Activated CD4-positive, alpha-beta T cell treated with anti-CD3 and anti-CD28 coated beads, Interleukin-2, amount 10 ng/mL, durations not matched to agents 24 days and 14 days (primary cell): ENCODE results near the gene LCOR. TPM values are rescaled to one million over a fixed set of nuclear protein-coding genes. Genes with fewer than 3 reads are reported as not detected.
"Not testable (repeated sequence)": the region's sequence is repeated elsewhere in the genome, so short reads cannot be mapped to it uniquely, and the experiment has no call there.

Experiments
- DNase-seq: peaks from one replicate; pipeline ENCODE4 v3.0.0; 2022
- H3K27ac Mint-ChIP-seq: one replicate; pipeline ENCODE4 v1.8.0; 2022; ENCODE audit warnings: mild to moderate bottlenecking, mixed read lengths
- H3K27me3 Mint-ChIP-seq: one replicate; pipeline ENCODE4 v1.8.0; 2022; ENCODE audit warnings: mixed read lengths
- H3K36me3 Mint-ChIP-seq: one replicate; pipeline ENCODE4 v1.8.0; 2022; ENCODE audit warnings: low read depth, mild to moderate bottlenecking, mixed read lengths
- H3K4me1 Mint-ChIP-seq: one replicate; pipeline ENCODE4 v1.8.0; 2021; ENCODE audit warnings: mixed read lengths
- H3K4me3 Mint-ChIP-seq: one replicate; pipeline ENCODE4 v1.8.0; 2022; ENCODE audit warnings: mild to moderate bottlenecking, moderate library complexity, mixed read lengths
- H3K9me3 Mint-ChIP-seq: one replicate; pipeline ENCODE4 v1.8.0; 2021; ENCODE audit warnings: mixed read lengths
- intact Hi-C: fragments of 100-400 bp; cut with micrococcal nuclease; formaldehyde crosslinking; loops from one replicate; pipeline ENCODE4 v1.15.1; 2023
- total RNA-seq: library from RNA; stranded (reverse); gene quantifications from 2 replicates; pipeline ENCODE4 v1.2.3, GENCODE V29; 2022

The LCOR gene
- total RNA-seq, result 20.5 and 22.6 TPM in 2 replicates

DNA sequence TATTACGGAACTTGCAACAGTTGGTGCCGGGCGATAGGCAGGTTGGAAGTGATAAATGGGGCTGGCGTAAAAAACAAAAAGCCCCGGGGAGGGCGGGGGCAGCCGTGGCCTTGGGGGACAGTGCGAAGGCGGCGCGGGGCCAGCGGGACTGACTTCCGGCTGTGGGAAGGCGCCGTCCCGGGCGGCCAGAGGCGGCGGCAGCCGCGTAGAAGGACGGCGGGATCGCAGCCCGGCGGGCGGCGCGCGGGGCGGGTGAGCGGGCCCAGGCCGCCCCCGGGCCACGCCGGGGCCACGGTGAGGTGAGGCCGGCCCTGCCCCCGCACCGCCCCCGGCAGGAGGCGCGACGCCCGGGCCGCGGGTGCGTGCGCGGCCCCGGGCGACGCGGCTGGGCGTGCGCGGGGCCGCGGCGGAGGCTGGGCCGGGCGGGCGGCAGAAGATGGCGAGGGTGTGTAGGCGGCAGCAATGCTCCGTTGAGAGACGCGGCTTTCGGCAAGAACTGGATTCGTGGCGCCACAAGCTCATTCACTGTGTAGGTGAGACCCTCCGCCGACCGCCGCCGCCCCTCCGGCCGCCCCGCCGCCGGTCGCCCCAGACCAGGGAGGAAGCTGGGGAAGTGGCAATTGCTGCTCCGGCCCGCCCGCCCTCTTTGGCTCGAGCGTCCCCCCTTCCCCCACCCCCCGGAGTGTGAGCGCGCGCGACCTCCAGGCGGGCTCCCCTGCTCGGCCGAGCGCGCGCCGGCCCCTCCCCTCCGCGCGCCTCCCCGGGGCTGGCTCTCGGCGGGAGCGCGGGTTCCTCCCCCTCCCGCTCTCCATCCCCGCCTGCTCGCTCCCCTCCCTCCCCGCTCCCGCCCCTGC is at the start of gene LCOR:
TSS of gene LCOR (plus strand) at position 432 of the 854 bp plus-strand sequence. CDS start 116,760 bp downstream, outside the sequence.
- DNase-seq, result peak; percentile 93
- peaks cover 36% of the 10 kb centered on the region for H3K4me1 Mint-ChIP-seq
- H3K36me3 Mint-ChIP-seq, result peaks cover 14% of the 10 kb centered on the region
- intact Hi-C loops, result loop anchor here (2.0 to 10.0 kb wide), 8 partner anchors 111 to 663 kb away; partner anchors contain the start of genes ARHGAP19, MMS19, PGAM1 and PIK3AP1
- peaks cover 3% of the 10 kb centered on the region for H3K27me3 Mint-ChIP-seq
- H3K9me3 Mint-ChIP-seq, result no peaks in the 10 kb centered on the region
- peak within 1 kb of the TSS; percentile 93 for H3K4me3 Mint-ChIP-seq
- H3K27ac Mint-ChIP-seq, result peak within 1 kb of the TSS; percentile 95

DNA sequence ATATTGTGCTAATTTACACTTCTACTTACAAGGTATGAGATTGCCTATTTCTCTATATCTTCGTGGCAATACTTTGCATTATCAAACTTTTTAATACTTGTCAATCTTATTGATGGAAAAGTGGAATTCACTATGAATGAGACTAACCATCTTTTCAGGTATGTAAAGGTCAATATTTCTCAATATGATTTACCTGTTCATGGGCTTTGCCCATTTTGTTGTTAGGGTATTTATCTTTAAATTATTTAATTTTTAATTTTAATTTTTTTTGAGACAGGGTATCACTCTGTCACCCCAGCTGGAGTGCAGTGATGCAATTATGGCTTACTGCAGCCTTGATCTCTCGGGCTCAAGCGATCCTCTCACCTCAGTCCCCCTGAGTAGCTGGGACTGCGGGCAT is 47.8 kb upstream of the LCOR start:
- peaks cover 7% of the 10 kb centered on the region for H3K27me3 Mint-ChIP-seq
- H3K4me1 Mint-ChIP-seq, result peaks cover 2% of the 10 kb centered on the region
- DNase-seq, result no peak
- intact Hi-C loops, result no loop called here
- no peak overlapping the region for H3K27ac Mint-ChIP-seq
- no peaks in the 10 kb centered on the region for H3K9me3 Mint-ChIP-seq
- H3K4me3 Mint-ChIP-seq, result no peak overlapping the region
- no peaks in the 10 kb centered on the region for H3K36me3 Mint-ChIP-seq

DNA sequence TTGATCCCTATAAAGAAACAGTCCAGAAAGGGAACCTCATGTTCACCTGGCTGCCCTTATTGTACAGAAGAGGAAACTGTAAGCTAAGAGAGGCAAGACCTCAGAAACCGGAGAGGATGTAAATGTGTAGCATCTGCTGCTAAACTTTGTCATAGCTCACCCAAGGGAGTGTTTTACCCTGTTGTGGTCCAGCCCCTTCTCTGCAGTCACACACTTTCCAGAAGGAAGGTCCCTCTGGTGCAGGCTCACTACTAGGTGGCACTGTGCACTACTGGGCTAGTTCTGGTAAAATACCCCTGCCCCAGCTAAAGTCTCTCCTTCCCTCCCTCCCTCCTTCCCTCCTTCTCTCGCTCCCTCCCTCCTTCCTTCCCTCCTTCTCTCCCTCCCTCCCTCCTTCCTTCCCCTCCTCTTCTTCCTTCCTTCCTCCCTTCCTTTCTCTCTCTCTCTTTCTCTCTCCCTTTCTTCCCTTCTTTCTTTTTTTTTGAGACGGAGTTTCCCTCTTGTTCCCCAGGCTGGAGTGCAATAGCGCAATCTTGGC is 42.5 kb upstream of the LCOR start:
- no peaks in the 10 kb centered on the region for H3K36me3 Mint-ChIP-seq
- peaks cover 18% of the 10 kb centered on the region for H3K27me3 Mint-ChIP-seq
- H3K4me3 Mint-ChIP-seq, result no peak overlapping the region
- H3K27ac Mint-ChIP-seq, result no peak overlapping the region
- no peaks in the 10 kb centered on the region for H3K9me3 Mint-ChIP-seq
- DNase-seq, result peak; percentile 87
- intact Hi-C loops, result loop anchor here (1.0 kb wide), 1 partner anchor 41 kb away; no protein-coding TSS in a partner anchor
- no peaks in the 10 kb centered on the region for H3K4me1 Mint-ChIP-seq

DNA sequence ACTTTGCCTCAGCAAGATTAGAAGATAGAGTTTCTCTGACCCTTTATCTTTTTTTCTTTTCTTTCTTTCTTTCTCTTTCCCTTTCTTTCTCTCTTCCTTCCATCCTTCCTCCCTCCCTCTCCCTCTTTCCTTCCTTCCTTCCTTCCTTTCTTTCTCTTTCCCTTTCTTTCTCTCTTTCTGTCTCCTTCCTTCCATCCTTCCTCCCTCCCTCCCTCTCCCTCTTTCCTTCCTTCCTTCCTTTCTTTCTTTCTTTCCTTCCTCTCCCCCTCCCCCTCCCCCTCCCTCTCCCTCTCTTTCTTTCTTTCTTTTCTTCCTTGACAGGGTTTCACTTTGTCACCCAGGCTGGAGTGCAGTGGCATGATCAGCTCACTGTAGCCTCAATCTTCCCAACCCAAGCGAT is 40.2 kb upstream of the LCOR start:
- intact Hi-C loops, result no loop called here
- H3K27ac Mint-ChIP-seq, result no peak overlapping the region

DNA sequence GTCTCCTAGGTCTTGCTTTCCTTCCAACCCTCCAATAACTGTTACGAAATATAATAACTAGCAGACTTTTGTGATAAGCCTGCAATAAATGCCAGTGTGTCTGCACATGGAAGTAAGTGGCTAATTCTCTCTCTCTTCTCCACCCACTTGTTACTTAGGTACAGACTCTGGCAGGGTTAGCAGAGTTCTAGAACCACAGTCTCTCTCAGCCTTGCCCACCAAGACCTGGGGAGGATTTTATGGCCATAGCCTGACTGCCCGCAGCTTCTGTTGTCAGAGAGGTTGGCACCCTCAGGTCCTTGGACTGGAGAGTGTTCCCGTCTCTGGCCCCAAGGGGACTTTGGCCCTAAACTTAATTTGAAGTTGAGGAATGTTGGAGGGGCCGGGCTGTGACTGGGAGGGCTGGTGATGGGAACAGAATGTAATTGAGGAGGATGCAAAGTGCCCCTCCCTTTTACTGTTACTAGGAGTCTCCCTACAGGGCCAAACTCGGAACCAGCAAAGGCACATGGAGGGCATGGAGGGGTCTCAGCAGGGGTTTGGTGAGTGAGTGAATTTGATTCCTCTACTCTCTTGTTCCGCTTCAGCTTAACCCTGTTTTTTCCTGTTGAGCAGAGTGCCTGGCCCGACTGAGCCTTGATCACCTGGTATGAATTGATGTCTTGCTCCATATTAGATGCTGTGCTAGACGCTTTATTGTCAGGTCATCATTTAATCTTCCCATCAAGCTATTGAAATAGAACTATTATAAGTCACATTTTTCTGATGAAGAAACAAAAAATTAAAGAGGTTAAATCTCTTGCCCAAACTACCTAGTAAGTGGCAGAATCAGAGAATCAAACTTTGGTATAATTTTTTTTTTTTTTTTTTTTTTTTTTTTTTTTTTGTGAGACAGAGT is 37.0 kb upstream of the LCOR start:
- H3K4me3 Mint-ChIP-seq, result no peak overlapping the region

More for the DNA sequence above, 40.2 kb upstream of the LCOR start:
- peaks cover 18% of the 10 kb centered on the region for H3K27me3 Mint-ChIP-seq
- H3K36me3 Mint-ChIP-seq, result no peaks in the 10 kb centered on the region
- DNase-seq, result no peak
- no peaks in the 10 kb centered on the region for H3K4me1 Mint-ChIP-seq
- H3K9me3 Mint-ChIP-seq, result no peaks in the 10 kb centered on the region
- H3K4me3 Mint-ChIP-seq, result no peak overlapping the region

DNA sequence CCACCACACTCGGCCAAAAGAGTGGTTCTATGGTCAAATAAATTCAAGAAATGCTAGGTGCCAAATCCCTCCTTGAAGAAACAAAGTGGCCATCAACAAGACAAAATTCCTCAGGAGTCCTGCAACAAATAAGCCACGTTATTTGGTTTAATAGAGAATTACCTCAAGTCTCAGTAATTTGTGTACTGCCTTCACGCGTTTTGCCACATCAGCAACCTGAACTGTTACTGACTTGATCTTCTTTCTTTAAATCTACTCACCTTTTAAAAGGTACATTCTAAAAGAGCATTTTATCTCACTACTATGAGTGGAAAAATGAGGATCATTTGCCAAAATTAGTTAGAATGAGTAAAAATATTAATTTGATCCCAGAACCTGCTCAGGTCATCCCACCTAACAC is 34.6 kb upstream of the LCOR start:
- Mint-ChIP-seq H3K9me3 (no peaks in the 10 kb centered on the region), H3K4me3 (no peak overlapping the region), H3K27ac (no peak overlapping the region), H3K27me3 (peaks cover 15% of the 10 kb centered on the region), H3K4me1 (no peaks in the 10 kb centered on the region), H3K36me3 (no peaks in the 10 kb centered on the region)
- no peak for DNase-seq
- intact Hi-C loops, result no loop called here

More for the DNA sequence above, 37.0 kb upstream of the LCOR start:
- intact Hi-C loops, result no loop called here
- Mint-ChIP-seq H3K27me3 (peaks cover 14% of the 10 kb centered on the region), H3K9me3 (no peaks in the 10 kb centered on the region), H3K4me1 (no peaks in the 10 kb centered on the region), H3K27ac (no peak overlapping the region), H3K36me3 (no peaks in the 10 kb centered on the region)
- DNase-seq, result no peak

- no peak for DNase-seq
- no peak overlapping the region for H3K4me3 Mint-ChIP-seq
- peaks cover 19% of the 10 kb centered on the region for H3K27me3 Mint-ChIP-seq
- H3K9me3 Mint-ChIP-seq, result no peaks in the 10 kb centered on the region
- intact Hi-C loops, result no loop called here
- H3K27ac Mint-ChIP-seq, result no peak overlapping the region
- H3K4me1 Mint-ChIP-seq, result peaks cover 3% of the 10 kb centered on the region
- no peaks in the 10 kb centered on the region for H3K36me3 Mint-ChIP-seq
These were observed 28.8 kb upstream of the LCOR start for GRCh38 chr10:96803288-96803664.

- Mint-ChIP-seq H3K4me3 (no peak overlapping the region), H3K9me3 (no peaks in the 10 kb centered on the region), H3K27ac (no peak overlapping the region), H3K4me1 (no peaks in the 10 kb centered on the region), H3K27me3 (peaks cover 15% of the 10 kb centered on the region), H3K36me3 (no peaks in the 10 kb centered on the region)
- DNase-seq, result no peak
- intact Hi-C loops, result no loop called here
These were observed 17.8 kb upstream of the LCOR start for GRCh38 chr10:96814264-96814663.

GRCh38 chr10:96818971-96819370 is 13.1 kb upstream of the LCOR start:
- H3K9me3 Mint-ChIP-seq, H3K4me3 Mint-ChIP-seq, intact Hi-C loops, H3K36me3 Mint-ChIP-seq, H3K27me3 Mint-ChIP-seq, H3K4me1 Mint-ChIP-seq, H3K27ac Mint-ChIP-seq, DNase-seq: not testable (repeated sequence)

DNA sequence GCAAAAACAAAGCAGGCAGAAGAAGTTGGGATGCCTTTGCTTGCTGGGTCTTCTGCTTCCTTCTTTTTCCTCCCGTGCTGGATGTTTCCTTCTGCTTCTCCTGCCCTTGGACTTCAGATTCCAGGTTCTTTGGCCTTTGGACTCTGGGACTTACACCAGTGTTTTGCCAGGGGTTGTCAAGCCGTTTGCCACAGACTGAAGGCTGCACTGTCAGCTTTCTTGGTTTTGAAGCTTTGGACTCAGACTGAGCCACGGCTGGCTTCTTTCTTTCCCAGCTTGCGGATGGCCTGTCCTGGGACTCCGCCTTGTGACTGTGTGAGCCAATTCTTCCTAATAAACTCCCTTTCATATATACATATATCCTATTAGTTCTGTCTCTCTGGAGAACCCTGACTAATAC is 11.3 kb upstream of the LCOR start:
- Mint-ChIP-seq H3K36me3 (no peaks in the 10 kb centered on the region), H3K9me3 (no peaks in the 10 kb centered on the region), H3K27ac (no peak overlapping the region), H3K4me3 (no peak overlapping the region), H3K4me1 (no peaks in the 10 kb centered on the region), H3K27me3 (peaks cover 5% of the 10 kb centered on the region)
- intact Hi-C loops, result no loop called here
- DNase-seq, result no peak

DNA sequence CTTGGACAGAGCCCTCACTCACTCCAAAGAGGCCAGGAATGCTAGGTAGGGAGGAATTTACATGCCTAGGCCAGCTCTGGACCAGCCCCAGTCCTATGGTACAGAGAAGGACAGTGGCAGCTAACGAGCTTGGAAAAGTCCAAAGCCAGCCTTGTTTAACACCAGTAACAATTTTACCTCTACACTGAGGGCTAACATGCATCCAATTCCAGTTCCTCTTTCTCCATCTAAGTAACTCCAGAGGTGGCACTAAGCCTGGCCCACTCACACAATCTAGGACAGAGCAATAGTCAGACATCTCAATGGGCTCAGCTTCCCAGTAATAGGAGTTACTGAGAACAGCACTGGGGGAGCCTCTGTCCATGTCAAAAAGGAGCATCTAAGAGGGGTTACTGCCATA is 5.7 kb upstream of the LCOR start:
- H3K27me3 Mint-ChIP-seq, result peaks cover 6% of the 10 kb centered on the region
- intact Hi-C loops, result no loop called here
- peaks cover 10% of the 10 kb centered on the region for H3K4me1 Mint-ChIP-seq
- no peaks in the 10 kb centered on the region for H3K36me3 Mint-ChIP-seq
- H3K9me3 Mint-ChIP-seq, result no peaks in the 10 kb centered on the region
- no peak for DNase-seq
- H3K27ac Mint-ChIP-seq, result no peak overlapping the region
- no peak overlapping the region for H3K4me3 Mint-ChIP-seq

- intact Hi-C loops, result no loop called here
- peaks cover 16% of the 10 kb centered on the region for H3K4me1 Mint-ChIP-seq
- no peak overlapping the region for H3K27ac Mint-ChIP-seq
- H3K9me3 Mint-ChIP-seq, result no peaks in the 10 kb centered on the region
- H3K4me3 Mint-ChIP-seq, result no peak overlapping the region
- H3K36me3 Mint-ChIP-seq, result peaks cover 5% of the 10 kb centered on the region
- no peak for DNase-seq
- H3K27me3 Mint-ChIP-seq, result peaks cover 3% of the 10 kb centered on the region
These were observed 3.5 kb upstream of the LCOR start for GRCh38 chr10:96828609-96829008.

DNA sequence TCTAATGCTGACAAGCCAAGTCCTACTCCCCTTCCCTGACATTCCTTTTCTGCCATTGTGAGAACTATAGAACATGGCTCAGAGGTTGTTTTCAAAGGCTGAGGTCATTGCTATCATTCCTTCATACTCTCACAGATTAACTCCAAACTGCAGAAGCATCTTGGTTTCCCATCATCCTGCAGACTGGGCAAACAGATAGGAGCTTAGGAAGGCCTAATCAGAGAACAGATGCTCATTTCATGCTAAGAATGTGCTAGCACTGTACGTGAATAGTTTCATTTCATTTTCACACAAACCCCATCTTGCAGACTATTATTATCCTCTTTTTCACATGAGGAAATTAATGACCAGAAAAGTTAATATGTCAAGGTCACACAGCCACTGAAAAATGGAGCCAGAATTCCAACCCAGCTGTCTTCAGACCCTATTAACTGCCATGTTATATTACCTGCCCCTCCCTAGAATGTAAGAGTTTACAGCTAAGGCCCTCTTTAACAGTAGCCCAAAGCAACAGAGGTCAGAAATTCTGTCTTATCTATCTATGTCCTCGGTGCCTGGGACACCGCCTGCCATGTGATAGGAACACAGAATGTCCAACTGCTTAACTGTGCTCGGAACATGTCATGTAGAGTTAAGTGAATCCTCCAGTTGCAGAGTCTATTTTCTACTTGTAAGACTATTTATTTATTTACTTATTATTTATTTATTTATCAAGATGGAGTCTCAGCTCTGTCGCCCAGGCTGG is 2.9 kb upstream of the LCOR start:
- peaks cover 3% of the 10 kb centered on the region for H3K27me3 Mint-ChIP-seq
- DNase-seq, result no peak
- H3K9me3 Mint-ChIP-seq, result no peaks in the 10 kb centered on the region
- intact Hi-C loops, result no loop called here
- H3K4me1 Mint-ChIP-seq, result peaks cover 22% of the 10 kb centered on the region
- H3K4me3 Mint-ChIP-seq, result no peak overlapping the region
- H3K27ac Mint-ChIP-seq, result no peak overlapping the region
- peaks cover 7% of the 10 kb centered on the region for H3K36me3 Mint-ChIP-seq
